Measurements from ENCODE around the gene DTYMK.

DTYMK gene

DNA sequence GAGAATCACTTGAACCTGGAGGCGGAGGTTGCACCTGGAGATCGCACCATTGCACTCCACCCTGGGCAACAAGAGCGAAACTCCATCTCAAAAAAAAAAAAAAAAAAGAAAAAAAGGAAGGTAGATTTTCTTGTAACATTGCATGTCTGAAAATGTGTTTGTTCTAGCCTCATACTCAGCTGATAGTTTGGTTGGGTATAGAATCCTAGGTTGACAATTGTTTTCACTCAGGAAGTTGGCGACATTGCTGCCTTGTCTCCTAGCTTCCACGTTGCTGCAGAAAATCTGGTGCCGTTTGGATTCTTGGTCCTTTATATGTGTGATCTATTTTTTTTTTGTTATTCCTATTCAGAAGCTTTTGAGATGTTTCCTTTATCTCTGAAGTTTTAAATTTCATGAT is 19.9 kb upstream of the DTYMK start:
- DNase-seq (ENCODE audit: low read depth in 2 of 2): no peak

DNA sequence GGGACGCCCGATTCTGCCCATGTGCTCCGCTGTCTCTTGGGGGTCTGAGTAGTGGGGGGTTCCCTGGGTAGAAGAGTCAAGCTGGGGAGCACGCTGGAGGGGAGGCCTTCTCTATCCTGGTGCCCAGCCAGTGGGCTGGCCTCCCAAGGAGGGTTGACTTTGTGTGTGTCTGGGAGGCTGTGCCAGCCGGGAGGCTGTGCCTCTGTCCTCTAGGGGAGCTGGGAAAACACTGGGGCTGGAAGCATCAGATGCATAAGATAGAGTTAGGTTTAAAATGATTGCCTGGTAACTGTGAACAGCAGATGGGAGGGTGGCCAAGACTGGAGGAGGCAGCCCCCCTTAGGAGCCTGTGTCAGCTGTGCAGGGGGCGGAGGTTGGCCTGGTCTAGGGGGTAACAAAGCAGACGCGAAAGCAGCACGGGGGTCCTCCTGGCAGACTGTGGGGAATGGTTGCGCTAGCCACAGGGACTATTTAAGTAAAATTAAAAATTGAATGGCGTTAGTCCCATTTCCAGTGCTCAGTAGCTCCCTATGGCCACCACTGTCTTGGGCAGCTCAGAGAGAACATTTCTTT is 16.5 kb upstream of the DTYMK start:
- no peak for DNase-seq (ENCODE audit: low read depth in 2 of 2)

DNA sequence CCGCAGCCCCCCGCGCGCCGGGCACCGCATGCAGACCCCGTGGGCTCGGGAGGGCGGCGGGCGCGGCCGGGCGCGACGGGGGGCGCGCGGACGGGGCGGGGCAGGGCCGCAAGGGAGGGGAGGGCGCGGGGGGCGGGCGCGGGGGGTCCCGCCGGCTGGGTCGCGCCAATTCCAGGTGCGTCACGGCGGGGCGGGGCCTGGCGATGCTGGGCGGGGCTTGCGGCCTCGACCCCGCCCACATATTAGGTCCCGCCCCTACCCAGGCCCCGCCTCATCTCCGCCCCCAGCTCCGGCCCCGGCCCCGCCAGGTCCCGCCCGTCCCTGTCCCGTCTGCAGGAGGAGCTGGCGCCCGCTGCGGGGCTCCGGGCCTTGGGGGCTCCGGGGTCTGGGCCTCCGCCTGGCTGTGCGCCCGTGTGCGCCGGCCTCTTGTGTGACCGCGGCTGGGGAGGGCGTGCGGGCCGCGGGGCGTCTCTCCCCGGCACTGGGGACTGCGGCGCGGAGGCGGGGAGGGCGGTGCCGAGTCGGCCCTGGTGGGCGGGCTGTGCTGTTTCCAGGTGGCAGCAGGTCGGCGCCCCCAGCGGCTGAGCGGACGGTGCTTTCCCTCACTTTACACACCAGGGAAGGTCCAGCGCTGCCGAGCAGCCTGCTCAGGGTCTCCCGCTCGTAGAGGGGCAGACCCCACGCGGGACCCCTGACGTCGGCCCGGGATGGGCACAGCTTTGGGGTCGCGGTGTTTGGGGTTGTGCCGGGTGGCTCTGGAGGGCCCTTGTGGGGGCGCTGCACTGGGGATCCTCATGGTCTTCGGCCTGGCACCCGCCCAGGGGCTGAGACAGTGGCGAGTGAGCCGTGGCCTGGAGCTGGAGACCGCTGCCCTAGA is 15.8 kb upstream of the DTYMK start:
- peak; percentile 82 to 85 for DNase-seq (ENCODE audit: low read depth in 2 of 2)

DNA sequence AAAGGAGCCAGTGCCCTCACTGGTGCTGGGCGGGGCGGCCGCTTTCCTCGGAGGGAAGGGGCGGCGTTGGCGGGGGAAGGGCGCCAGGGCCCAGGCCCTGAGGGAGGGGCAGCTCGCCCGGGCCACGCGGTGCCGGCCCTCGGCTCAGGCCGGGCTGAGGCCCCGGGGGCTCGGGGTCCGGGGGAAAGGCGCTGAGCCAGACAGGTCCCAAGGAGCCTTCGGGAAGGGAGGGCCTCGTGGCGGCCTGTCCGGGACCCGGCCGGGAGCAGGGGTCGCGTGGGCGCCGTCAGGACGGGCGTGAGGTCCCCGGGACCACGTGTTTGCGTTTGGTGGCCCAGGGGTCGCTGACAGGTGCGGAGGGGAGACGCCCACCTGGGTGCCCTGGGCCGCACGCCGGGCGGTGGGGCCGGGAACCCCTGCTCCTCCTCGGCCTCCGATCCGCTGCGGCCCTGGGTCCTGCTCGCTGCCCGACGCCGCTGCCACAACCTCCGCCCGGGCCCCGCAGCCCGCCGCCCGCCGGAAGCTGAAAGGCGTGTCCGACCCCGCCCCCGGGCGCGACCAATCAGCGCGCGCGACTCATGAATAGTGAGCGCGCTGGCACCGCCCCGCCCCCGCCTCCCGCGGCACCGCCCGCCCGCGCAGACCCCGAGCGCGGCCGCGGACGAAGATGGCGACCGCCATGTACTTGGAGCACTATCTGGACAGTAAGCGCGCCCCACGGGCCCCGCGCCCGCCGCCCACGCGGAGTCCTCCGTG is 15.0 kb upstream of the DTYMK start, which contains the start of gene ING5:
TSS of gene ING5 (plus strand) at position 641 of the 756 bp plus-strand sequence. CDS start at position 668, 27 bp downstream.
- DNase-seq (ENCODE audit: low read depth in 2 of 2): peak; percentile 90 to 92

DNA sequence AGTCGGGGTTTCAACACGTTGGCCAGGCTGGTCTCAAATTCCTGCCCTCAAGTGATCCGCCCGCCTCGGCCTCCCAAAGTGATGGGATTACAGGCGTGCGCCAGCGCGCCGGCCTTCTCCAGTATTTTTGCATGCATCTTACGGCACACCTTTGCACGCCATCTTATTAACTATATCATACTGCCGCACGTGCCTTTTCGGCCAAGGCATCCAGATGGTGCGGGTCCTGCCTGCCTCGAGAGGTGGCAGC is 14.5 kb upstream of the DTYMK start:
- DNase-seq (ENCODE audit: low read depth in 2 of 2): no peak

DNA sequence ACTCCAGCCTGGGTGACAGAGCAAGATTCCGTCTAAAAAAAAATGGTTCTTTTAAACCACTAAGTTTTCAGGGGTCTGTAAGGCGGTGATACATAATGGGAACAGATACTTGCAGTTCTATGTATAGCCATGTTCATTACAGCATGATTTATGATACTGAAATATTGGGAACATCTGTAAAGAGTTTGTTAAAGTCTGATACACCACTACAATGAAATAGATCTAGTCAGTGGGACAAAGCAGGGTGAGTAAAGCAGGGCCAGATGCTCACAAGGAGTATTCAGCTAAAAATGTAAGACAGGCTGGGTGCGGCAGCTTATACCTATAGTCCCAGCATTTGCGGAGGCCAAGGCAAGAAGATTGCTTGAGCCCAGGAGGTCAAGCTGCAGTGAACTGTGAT is 9.0 kb upstream of the DTYMK start:
- no peak for DNase-seq (ENCODE audit: low read depth in 2 of 2)

DNA sequence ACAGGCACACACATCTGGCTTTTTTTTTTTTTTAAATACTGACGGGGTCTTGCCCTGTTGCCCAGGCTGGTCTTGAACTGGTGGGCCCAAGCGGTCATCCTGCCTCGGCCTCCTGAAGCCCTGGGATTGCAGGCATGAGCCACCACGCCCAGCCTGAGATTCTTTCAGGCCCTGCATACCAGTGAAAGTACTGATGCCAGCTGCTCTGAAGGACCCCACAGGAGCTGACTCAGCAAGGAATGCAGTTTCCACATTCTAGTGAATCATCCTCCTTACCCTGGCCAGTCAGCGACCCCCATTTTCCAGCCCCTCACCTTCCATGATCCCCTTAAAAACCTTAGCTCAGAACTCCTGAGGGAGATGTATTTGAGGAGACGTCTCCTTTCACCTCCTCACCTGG is 5.8 kb upstream of the DTYMK start:
- no peak for DNase-seq (ENCODE audit: low read depth in 2 of 2)

DNA sequence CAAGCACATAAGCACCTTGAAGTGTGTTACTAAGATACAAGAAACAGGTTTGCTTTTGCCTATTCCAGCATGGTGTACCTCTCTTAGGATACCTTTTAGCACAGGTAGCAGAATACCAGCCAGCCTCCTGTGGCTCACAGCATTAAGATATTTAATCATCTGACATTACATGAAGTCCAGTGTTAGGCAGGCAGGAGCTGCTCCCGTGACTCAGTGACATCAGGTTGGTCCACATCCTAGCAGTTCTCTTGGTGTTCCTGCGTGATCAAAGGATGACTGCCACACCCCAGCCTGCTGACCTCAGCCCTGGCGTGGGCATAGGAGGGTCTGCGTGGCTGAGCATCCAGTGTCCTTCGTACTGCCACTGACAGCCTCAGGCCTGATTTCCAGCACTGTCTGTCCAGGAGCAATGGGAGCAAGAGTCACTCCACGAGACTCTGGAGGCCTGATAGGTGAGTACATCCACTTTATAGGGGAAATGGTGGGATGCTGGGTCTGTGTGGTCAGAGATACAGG is 3.6 kb upstream of the DTYMK start:
- no peak for DNase-seq (ENCODE audit: low read depth in 2 of 2)

DNA sequence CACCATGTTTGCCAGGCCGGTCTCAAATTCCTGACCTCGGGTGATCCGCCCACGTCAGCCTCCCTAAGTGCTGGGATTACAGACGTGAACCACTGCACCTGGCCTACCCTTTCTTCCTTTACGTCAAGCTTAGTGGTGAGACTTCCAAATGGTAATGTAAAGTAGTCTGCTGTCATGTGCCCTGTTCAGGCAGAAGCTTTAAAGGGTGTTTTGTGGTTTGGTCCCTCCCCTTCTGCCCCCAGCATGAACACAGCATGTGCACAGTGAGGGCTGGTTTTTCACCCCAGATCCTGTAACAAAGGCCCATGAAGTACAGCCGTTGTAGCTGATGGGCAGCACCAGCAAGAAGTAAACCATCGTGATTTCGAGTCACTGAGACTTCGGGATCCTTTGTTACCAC is 2.7 kb upstream of the DTYMK start:
- DNase-seq (ENCODE audit: low read depth in 2 of 2): no peak

DNA sequence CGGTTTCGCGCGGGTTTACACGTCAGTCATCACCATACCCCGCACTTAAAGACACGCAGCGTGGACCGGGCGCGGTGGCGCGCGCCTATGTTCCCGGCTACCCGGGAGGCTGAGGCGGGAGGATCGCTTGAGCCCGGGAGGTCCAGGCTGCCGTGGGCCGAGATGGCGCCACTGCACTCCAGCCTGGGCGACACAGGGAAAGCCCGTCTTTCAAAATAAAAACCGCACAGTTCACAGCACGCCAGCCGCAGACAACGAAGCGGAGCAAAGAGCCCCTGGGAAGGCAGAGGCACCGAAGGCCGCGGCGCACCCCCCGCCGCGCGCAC is 328 bp downstream of the DTYMK start:
- no peak for DNase-seq (ENCODE audit: low read depth in 2 of 2)

DNA sequence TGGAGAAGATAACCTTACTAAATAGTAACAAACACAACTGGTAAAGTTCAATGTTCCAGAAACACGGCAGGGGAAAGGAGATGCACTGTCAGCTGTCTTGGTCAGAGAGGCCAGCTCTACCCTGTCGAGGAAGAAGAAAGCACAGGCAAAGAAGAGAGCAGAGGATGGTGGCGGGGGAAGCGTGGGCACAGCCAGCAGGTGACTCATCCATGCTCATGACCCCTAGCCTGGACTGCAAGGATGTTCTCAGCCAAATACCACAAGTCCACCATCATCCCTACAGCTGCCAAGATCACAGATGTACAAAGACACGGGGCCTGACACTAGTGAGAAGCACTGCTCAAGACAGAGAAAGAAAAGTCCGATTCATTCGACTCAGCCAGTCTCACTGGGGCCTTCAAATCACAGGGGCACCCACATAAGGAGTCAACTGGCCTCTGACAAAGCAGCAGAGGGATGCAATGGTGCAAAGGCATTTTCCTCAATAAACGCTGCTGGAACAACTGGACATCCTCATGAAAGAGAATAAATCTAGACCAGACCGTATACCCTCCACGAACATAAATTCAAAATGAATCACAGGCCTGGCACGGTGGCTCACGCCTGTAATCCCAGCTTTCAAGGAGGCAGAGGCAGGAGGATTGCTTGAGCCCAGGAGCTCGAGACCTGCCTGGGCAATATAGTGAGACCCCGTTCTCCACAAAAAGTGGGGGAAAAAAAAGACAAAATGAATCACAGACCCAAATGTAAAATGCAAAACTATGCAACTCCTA is 5.6 kb downstream of the DTYMK start:
- no peak for DNase-seq (ENCODE audit: low read depth in 2 of 2)

DNA sequence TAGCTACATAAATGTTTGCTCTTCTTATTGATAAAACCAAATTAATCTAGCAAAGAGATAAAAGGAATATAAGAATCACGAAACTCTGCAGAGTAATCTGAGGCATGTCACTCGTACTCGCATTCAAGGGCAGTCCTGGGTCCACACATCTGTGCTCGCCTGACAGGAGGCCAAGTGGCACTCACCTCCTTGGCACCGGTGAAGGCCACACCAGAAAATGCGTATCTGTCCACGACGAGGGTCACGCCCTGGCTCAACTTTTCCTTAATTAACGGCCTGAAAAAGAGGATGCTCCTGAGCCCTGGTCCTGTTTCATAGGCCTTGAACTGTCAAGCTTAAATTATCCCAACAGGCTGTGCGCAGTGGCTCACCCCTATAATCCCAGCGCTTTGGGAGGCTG is 6.6 kb downstream of the DTYMK start:
- DNase-seq (ENCODE audit: low read depth in 2 of 2): no peak

DNA sequence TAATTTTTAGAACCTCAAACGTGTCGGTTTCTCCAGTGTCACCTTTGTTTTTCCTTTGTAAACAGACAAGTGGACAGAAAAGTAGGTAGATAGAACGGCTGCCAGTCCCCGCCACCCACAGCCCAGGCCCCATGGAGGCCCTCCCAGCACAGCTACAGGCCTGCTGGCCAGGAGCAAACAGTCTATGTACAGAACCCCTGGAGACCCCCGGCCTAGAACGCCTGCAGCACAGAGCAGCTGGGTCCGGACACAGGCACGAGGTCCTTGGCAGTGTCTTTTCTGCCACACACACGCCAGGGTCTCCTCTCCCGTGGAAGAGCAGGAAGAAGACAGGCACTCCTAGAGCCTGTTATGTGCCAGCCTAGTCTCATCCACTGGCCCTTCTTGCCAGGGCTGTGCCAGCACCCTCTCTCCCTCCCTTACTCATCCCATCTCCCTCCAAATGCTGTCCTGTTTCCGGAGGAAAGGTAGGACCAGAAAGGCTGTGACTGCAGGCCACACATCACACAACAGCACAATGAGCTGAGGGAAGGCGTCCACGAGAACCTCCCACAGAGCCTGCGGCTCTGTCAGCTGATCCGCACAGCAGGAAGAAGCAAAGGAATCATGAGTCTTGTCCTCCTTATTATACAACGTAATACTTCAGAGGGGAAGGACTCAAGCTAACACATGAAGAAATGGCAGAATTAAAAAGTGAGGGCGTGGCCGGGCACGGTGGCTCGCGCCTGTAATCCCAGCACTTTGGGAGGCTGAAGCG is 7.7 kb downstream of the DTYMK start:
- no peak for DNase-seq (ENCODE audit: low read depth in 2 of 2)

DNA sequence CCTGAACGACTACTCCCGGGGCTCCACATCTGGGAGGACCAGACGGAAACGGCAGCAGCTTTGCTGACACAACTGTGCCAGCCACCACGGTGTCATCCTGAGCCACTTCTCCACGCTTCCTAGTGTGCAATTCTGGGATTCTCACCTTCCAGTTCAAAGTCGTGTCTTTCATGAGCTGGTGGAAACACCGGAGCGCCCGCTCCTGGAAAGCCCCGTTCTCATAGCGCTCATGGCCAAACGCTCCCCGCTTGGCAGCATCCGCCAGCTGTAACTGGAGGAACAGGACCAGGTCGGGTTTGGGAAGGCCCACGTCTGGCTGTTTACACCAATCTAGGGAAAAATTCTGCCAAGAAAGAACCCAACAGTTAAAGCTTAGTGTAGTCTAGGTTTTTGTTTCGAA is 8.3 kb downstream of the DTYMK start:
- no peak for DNase-seq (ENCODE audit: low read depth in 2 of 2)

DNA sequence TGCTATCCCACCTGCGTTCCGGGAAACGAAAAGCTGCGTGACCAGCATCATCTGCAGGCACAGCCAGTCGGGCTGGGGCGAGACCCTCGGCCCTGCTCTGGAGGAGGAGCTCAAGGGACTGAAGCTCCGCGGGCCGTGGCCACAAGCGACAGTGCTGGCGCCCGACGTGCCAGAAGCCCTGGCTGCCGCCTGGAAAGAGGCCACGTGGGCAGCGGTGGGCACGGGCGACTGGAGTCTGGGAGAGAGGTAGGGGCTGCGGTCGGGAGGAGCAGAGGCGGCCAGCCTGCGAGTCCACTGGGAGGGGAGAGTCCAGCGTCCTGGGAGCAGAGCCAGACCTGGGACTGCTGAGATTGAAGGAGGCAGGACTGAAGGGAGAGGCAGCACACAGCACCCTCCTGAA is 9.2 kb downstream of the DTYMK start:
- no peak for DNase-seq (ENCODE audit: low read depth in 2 of 2)

DNA sequence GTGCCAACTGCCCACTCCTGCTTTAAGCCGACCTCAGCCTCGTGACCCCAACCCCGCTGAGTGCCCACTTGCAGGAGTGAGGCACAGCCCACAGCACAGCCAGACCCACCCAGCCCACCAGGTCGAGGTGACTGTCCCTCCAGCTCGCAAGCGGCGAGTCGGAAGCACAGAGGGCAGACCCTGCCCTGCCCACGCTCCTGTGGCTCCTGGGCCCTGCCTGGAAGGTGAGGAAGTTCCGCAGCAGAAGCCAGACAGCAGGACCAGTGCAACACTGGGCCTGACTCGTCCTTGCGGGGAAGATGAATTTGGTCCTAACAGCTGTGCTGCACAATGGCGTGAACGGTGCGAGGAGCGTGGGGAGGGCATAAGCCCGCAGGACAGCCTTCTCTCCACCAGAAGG is 9.9 kb downstream of the DTYMK start:
- DNase-seq (ENCODE audit: low read depth in 2 of 2): no peak

DNA sequence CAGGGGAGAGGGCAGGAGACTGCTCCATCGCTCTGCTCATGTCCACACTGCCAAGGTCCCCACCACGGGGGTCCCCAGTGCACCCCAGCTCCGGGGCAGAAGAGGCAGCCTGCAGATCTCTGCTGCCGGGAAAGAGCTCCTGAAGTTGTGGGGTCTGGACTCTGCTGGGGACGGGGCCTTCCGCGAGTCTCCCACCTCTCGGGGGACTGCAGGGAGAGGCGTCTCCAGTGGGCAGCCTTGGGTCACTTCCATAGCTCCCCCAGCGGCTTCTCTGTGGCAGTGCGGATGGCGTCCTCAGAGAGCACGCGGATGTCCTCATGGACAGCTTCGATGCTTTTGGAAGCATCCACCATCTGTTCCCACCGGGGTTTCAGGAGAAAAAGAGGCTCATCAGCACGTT is 10.7 kb downstream of the DTYMK start:
- no peak for DNase-seq (ENCODE audit: low read depth in 2 of 2)

DNA sequence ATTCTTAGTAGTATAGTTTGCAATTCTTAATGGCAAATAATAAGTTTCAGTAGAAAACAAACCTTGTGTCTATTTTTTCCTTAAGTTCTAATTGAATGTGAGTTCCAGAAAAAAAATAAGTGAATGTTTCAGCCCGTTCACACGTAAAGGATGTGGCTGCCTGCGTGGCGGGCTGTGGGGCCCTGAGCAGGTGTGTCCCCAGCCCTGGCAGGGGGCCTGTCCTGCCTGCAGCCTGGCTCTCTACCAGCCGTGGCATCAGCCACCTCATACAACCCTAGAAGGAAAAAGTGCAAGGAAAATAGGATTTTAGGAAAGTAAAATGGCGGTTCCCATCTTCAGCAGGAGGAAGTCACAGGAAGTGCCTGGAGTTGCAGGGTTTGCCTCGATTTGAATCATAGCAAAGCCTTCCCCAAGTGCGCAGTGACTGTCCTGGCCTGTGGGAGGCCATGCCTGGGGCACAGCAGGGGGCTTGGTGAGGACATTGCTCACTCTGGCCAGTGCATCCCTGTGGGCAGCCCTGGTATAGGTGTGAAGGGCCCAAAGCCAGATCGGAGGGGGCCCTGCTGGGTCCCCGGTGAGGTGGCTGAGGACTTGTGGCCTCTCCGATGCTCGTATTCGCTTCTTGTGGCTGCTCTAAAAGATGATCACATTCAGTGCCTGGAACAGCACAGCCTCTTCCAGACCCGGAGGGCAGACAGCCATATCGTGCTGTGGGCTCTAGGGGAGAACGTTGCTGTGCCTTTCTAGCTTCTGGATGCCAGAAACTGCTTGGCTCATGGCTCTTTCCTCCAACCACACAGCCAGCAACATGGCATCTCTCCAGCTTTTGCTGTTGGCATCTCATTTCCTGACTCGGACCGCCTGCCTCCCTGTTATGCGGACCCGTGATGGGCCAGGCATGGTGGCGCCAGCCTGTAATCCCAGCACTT is 12.6 kb downstream of the DTYMK start:
- DNase-seq (ENCODE audit: low read depth in 2 of 2): no peak

DNA sequence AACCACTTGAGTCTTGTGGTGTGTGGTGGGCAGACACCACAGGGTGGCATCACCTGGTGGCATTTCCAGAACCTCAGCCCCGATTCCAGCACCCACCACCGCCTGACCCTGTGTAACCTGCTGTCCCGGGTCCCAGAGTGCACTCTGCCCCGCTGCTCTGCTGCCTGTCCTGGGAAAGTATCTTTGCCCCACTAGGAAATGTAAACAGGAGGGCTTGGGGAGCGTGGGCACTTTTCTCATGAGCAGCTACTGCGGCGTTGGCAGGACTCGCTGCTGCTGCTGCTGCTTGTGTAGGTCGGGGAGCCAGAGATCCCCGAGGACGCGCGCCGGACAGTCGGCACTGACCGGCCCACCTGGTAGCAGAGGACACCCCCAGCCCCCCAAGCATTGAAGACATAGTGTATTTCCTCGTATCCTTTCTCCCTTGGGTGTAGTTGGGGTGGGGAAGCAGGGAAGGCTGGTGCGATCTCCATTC is 13.4 kb downstream of the DTYMK start:
- no peak for DNase-seq (ENCODE audit: low read depth in 2 of 2)
